A673 (cell line): ENCODE measurements around the gene COA6. TPM values are rescaled to one million over a fixed set of nuclear protein-coding genes. Genes with fewer than 3 reads are reported as not detected.
A peak's percentile ranks its signal among the peaks of the same experiment; 100 is the strongest.

ENCODE experiments used
- BruUV-seq: library from RNA; stranded (reverse); fragments of 400-500 nt; replicated peaks from 2 replicates; lab custom pipeline; 2021; lab: Mats Ljungman, UMichigan
- CTCF ChIA-PET: fragments of 300-600 bp; sonication (Branson Sonifier 250); formaldehyde crosslinking; loops from one replicate; lab custom pipeline; 2022; ENCODE audit warnings: antibody characterized with exemption; lab: Charles Lee
- POLR2A ChIA-PET: fragments of 300-600 bp; sonication (Branson Sonifier 250); formaldehyde crosslinking; loops from one replicate; lab custom pipeline; 2022; ENCODE audit warnings: antibody characterized with exemption; ENCODE audit not compliant: low non-redundant PET; lab: Charles Lee
- DNase-seq: peaks from one replicate; pipeline ENCODE4 v3.0.0-alpha.2; 2015; ENCODE audit warnings: low spot score
- H3K27ac ChIP-seq: fragments of 200-600 bp; sonication (generic); 2 replicates; pipeline ENCODE4 v1.5.1; 2016; ENCODE audit warnings: mixed run types, low read depth, mild to moderate bottlenecking, mixed read lengths, antibody characterized with exemption, low read length; ENCODE audit not compliant: poor library complexity, severe bottlenecking
- H3K27me3 ChIP-seq: fragments of 200-600 bp; sonication (generic); replicated peaks from 2 replicates; pipeline ENCODE4 v1.6.1; 2017; ENCODE audit warnings: mixed run types, low read depth, mild to moderate bottlenecking, mixed read lengths, antibody characterized with exemption, low read length; ENCODE audit not compliant: insufficient read depth, poor library complexity
- H3K36me3 ChIP-seq: fragments of 200-600 bp; sonication (generic); 2 replicates; pipeline ENCODE4 v1.6.1; 2016; ENCODE audit warnings: mixed run types, mild to moderate bottlenecking, mixed read lengths, antibody characterized with exemption, low read length; ENCODE audit not compliant: insufficient read depth, poor library complexity, severe bottlenecking
- H3K4me1 ChIP-seq: fragments of 200-600 bp; sonication (generic); 2 replicates; pipeline ENCODE4 v1.6.1; 2017; ENCODE audit warnings: mixed run types, mild to moderate bottlenecking, mixed read lengths, antibody characterized with exemption, low read length; ENCODE audit not compliant: insufficient read depth, poor library complexity, severe bottlenecking
- H3K4me3 ChIP-seq: fragments of 200-600 bp; sonication (generic); 2 replicates; pipeline ENCODE4 v1.5.1; 2016; ENCODE audit warnings: low read depth, mixed run types, mild to moderate bottlenecking, mixed read lengths, low read length; ENCODE audit not compliant: poor library complexity, severe bottlenecking
- H3K9me3 ChIP-seq: fragments of 200-600 bp; sonication (generic); 2 replicates; pipeline ENCODE4 v1.6.1; 2016; ENCODE audit warnings: mixed run types, low read depth, mild to moderate bottlenecking, mixed read lengths, antibody characterized with exemption, low read length; ENCODE audit not compliant: poor library complexity, severe bottlenecking
- CTCF ChIP-seq: fragments of 300-800, 200-600 bp; sonication (generic); conservative IDR thresholded peaks from 2 replicates; pipeline ENCODE4 v1.5.1; 2017; ENCODE audit warnings: low read depth, mild to moderate bottlenecking, antibody characterized with exemption, low read length, moderate library complexity, mixed read lengths
- EZH2 ChIP-seq: fragments of 200-600 bp; sonication (generic); IDR thresholded peaks from 2 replicates; pipeline ENCODE4 v1.6.1; 2017; ENCODE audit warnings: borderline replicate concordance, low read depth, mild to moderate bottlenecking, mixed read lengths, antibody characterized with exemption, low read length; ENCODE audit not compliant: poor library complexity, severe bottlenecking
- intact Hi-C: fragments of 100-400 bp; cut with micrococcal nuclease; formaldehyde crosslinking; loops from one replicate; pipeline ENCODE4 v1.10.0; 2022; ENCODE audit not compliant: unreplicated experiment
- total RNA-seq: library from RNA; stranded (reverse); gene quantifications from 2 replicates; pipeline ENCODE4 v1.2.3, GENCODE V29; 2021

The COA6 gene
- total RNA-seq, 1 experiment from 2014 or later = 88.4 TPM

- Histone ChIP-seq H3K27me3 (no peaks in the 10 kb centered on the region), H3K27ac (no peak overlapping the region), H3K4me1 (no peaks in the 10 kb centered on the region), H3K4me3 (no peak overlapping the region), H3K9me3 (no peaks in the 10 kb centered on the region), H3K36me3 (peaks cover 21% of the 10 kb centered on the region)
- ChIA-PET CTCF (no interaction called here), POLR2A (interaction anchor here (0.7 kb wide), 1 partner anchor 19 kb away, joined by 5 read pairs; no protein-coding TSS in a partner anchor)
- BruUV-seq = no TSS peak
- TF ChIP-seq CTCF = peak; percentile 23; the same call in 1 of the 2 replicates
- no peak for TF ChIP-seq EZH2
- intact Hi-C loops = no loop called here
- DNase-seq = no peak
These were observed 19.9 kb downstream of the COA6 start for GRCh38 chr1:234393190-234393589.

- no peaks in the 10 kb centered on the region for H3K27me3 ChIP-seq
- no peak overlapping the region for H3K27ac ChIP-seq
- H3K4me1 ChIP-seq = no peaks in the 10 kb centered on the region
- ChIA-PET CTCF (no interaction called here), POLR2A (no interaction called here)
- H3K4me3 ChIP-seq = no peak overlapping the region
- H3K9me3 ChIP-seq = no peaks in the 10 kb centered on the region
- H3K36me3 ChIP-seq = peaks cover 13% of the 10 kb centered on the region
- intact Hi-C loops = no loop called here
- DNase-seq = no peak
- no TSS peak for BruUV-seq
- TF ChIP-seq EZH2 = no peak
- no peak for TF ChIP-seq CTCF
These were observed 22.0 kb downstream of the COA6 start for GRCh38 chr1:234395297-234395696.

GRCh38 chr1:234396092-234396491 is 22.8 kb downstream of the COA6 start:
- intact Hi-C loops = no loop called here
- DNase-seq = no peak
- Histone ChIP-seq H3K4me1 (no peaks in the 10 kb centered on the region), H3K9me3 (no peaks in the 10 kb centered on the region), H3K36me3 (peaks cover 8% of the 10 kb centered on the region), H3K27ac (no peak overlapping the region), H3K27me3 (no peaks in the 10 kb centered on the region), H3K4me3 (no peak overlapping the region)
- CTCF ChIA-PET = no interaction called here
- BruUV-seq = no TSS peak
- POLR2A ChIA-PET = no interaction called here
- TF ChIP-seq CTCF (no peak), EZH2 (no peak)
